Fibroblast of lung (primary cell): ENCODE measurements around the gene FAM43A. TPM values are rescaled to one million over a fixed set of nuclear protein-coding genes. Genes with fewer than 3 reads are reported as not detected.

Experiments
- DNase-seq, 2 donors: peaks; one replicate each; pipeline versions ENCODE4 v3.0.0 to v3.0.0-alpha.2; 2010; ENCODE audit warnings: low read depth in 2 of 2
- H2AFZ ChIP-seq: 2 replicates; pipeline ENCODE4 v1.5.1; 2012; ENCODE audit warnings: low read length, control low read depth, inconsistent platforms
- H3K27ac ChIP-seq: 2 replicates; pipeline ENCODE4 v1.5.1; 2011; ENCODE audit warnings: low read length, control low read depth; ENCODE audit not compliant: insufficient read depth
- H3K27me3 ChIP-seq: 2 replicates; pipeline ENCODE4 v1.5.1; 2011; ENCODE audit warnings: mild to moderate bottlenecking, low read length; ENCODE audit not compliant: control insufficient read depth, insufficient read depth
- H3K36me3 ChIP-seq: 2 replicates; pipeline ENCODE4 v1.5.1; 2011; ENCODE audit warnings: low read length; ENCODE audit not compliant: control insufficient read depth, insufficient read depth
- H3K4me1 ChIP-seq: 2 replicates; pipeline ENCODE4 v1.5.1; 2011; ENCODE audit warnings: low read length; ENCODE audit not compliant: control insufficient read depth, insufficient read depth; ENCODE audit errors: extremely low read depth
- H3K4me2 ChIP-seq: 2 replicates; pipeline ENCODE4 v1.5.1; 2011; ENCODE audit warnings: low read length, control low read depth; ENCODE audit not compliant: insufficient read depth; ENCODE audit errors: extremely low read depth
- H3K4me3 ChIP-seq, 4 experiments: fragments of 200-600 bp in 1 of 4; sonication (generic) in 1 of 4; replicated peaks in 1 of 4; 2 replicates each; pipeline ENCODE4 v1.5.1; 2011 to 2016; ENCODE audit warnings: low read length in 4 of 4, low read depth in 3 of 4, mild to moderate bottlenecking in 3 of 4, control low read depth in 2 of 4, inconsistent platforms in 1 of 4, mixed read lengths in 1 of 4; ENCODE audit not compliant: insufficient read depth in 1 of 4; ENCODE audit errors: control extremely low read depth in 1 of 4
- H3K79me2 ChIP-seq: 2 replicates; pipeline ENCODE4 v1.5.1; 2012; ENCODE audit warnings: mild to moderate bottlenecking, low read length, inconsistent platforms; ENCODE audit not compliant: control insufficient read depth, insufficient read depth
- H3K9ac ChIP-seq: 2 replicates; pipeline ENCODE4 v1.5.1; 2011; ENCODE audit warnings: mild to moderate bottlenecking, low read length, control low read depth; ENCODE audit not compliant: insufficient read depth
- H3K9me3 ChIP-seq: 2 replicates; pipeline ENCODE4 v1.5.1; 2012; ENCODE audit warnings: low read depth, low read length; ENCODE audit not compliant: control insufficient read depth, insufficient read depth
- H4K20me1 ChIP-seq: 2 replicates; pipeline ENCODE4 v1.5.1; 2011; ENCODE audit warnings: low read length; ENCODE audit not compliant: control insufficient read depth, insufficient read depth; ENCODE audit errors: extremely low read depth
- EZH2 ChIP-seq: IDR thresholded peaks from 2 replicates; pipeline ENCODE4 v1.5.1; 2012; ENCODE audit warnings: low read length, control low read depth, mild to moderate bottlenecking; ENCODE audit errors: missing control alignments
- polyA plus RNA-seq, 2 donors: library from polyadenylated mRNA; depleted of rRNA in 1 of 2; stranded (reverse) in 1 of 2; unstranded in 1 of 2; fragments of >200 nt; gene quantifications; 2 replicates each; pipeline ENCODE4 v1.2.1, GENCODE V29; 2011 to 2012; ENCODE audit warnings: missing spikeins in 1 of 2
- total RNA-seq: library from RNA; depleted of rRNA; stranded (reverse); fragments of >200 nt; gene quantifications from 2 replicates; pipeline ENCODE4 v1.2.1, GENCODE V29; 2014
- TF ChIP-seq, protein P1 (sequence below), 2 donors: IDR thresholded peaks in 1 of 2; conservative IDR thresholded peaks in 1 of 2; 1 replicate in 1 of 2; 2 replicates in 1 of 2; pipeline ENCODE4 v1.5.1; 2011 to 2012; ENCODE audit warnings: low read length in 2 of 2, control low read depth in 1 of 2, inconsistent platforms in 1 of 2, low read depth in 1 of 2, mild to moderate bottlenecking in 1 of 2

FAM43A gene
- total and polyA plus RNA-seq, 2 donors (not counting 1 experiment from before 2014, with no cell fraction given), result 3.2 to 8.8 TPM

DNA sequence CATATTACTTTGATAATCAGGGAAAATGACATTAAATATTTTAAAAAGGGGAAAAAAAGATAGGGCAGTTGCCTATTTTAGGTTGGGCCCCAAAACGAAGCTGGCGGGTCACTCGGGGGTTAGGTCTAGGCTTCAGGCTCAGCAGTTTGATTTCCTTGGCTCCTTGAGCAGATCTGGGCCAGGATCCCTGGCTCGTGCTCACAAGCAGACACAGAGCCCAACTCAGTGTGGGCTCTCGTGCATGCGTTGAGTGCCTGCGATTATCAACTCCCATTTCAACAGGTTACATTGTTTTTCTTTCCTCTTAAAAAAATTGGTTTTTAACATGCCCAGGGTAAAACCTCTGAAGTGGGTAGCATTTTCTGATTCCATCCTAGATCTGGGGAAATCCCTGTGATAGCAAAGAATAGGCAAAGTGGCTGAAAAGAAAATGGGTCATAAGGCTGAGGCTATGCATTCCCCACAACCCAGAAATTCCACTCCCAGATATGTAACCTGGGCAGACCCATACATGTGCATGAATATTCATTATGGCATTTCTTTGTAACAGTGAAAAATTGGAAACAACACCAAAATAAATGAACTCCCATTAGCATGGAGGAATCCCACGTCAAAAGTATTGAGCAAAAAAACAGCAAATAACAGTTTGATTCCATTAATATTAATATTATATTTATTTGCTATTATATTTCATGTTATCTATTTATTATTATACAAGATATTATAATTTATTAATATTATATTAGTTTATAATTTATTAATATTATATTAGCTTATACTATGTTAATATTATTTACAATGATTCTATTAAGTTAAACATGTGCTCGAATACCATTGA, 27.8 kb downstream of the FAM43A start:
- Histone ChIP-seq H3K4me3 (no peak overlapping the region), H3K27ac (no peak overlapping the region), H3K9ac (no peak overlapping the region), H3K4me1 (no peaks in the 10 kb centered on the region), H3K27me3 (no peaks in the 10 kb centered on the region), H3K79me2 (no peaks in the 10 kb centered on the region), H3K4me2 (no peak overlapping the region), H2AFZ (no peak overlapping the region), H3K9me3 (no peaks in the 10 kb centered on the region), H3K36me3 (no peaks in the 10 kb centered on the region), H4K20me1 (no peaks in the 10 kb centered on the region)
- TF ChIP-seq, protein P1, sequence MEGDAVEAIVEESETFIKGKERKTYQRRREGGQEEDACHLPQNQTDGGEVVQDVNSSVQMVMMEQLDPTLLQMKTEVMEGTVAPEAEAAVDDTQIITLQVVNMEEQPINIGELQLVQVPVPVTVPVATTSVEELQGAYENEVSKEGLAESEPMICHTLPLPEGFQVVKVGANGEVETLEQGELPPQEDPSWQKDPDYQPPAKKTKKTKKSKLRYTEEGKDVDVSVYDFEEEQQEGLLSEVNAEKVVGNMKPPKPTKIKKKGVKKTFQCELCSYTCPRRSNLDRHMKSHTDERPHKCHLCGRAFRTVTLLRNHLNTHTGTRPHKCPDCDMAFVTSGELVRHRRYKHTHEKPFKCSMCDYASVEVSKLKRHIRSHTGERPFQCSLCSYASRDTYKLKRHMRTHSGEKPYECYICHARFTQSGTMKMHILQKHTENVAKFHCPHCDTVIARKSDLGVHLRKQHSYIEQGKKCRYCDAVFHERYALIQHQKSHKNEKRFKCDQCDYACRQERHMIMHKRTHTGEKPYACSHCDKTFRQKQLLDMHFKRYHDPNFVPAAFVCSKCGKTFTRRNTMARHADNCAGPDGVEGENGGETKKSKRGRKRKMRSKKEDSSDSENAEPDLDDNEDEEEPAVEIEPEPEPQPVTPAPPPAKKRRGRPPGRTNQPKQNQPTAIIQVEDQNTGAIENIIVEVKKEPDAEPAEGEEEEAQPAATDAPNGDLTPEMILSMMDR (conservative IDR thresholded peaks at IDR 0.05 in 1 of 2, IDR thresholded peaks at IDR 0.05 in 1 of 2; ENCODE audit: low read depth in 1 of 2, low read length in 2 of 2), result no peak
- no peak for TF ChIP-seq EZH2
- no peak for DNase-seq

DNA sequence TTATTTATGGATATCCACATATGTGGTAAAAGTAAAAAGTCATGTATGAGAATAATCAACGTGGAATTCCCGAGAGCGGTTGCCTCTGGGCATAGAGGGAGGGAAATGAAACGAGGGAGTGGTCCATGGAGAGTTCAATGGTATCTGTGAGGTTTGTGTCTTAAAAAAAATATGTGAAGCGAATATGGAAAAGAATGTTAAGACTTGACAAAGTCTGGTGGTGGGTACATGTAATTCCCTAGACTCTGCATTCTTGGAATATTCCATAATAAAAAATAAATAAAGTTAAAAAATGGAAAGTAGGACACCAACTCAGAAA, 28.4 kb downstream of the FAM43A start:
- Histone ChIP-seq H2AFZ (no peak overlapping the region), H3K27ac (no peak overlapping the region), H4K20me1 (no peaks in the 10 kb centered on the region), H3K4me1 (no peaks in the 10 kb centered on the region), H3K36me3 (no peaks in the 10 kb centered on the region), H3K9ac (no peak overlapping the region), H3K9me3 (no peaks in the 10 kb centered on the region), H3K27me3 (no peaks in the 10 kb centered on the region), H3K4me2 (no peak overlapping the region), H3K79me2 (no peaks in the 10 kb centered on the region), H3K4me3 (no peak overlapping the region)
- TF ChIP-seq, protein P1 (conservative IDR thresholded peaks at IDR 0.05 in 1 of 2, IDR thresholded peaks at IDR 0.05 in 1 of 2; ENCODE audit: low read depth in 1 of 2, low read length in 2 of 2), result no peak
- no peak for TF ChIP-seq EZH2
- DNase-seq, result no peak

DNA sequence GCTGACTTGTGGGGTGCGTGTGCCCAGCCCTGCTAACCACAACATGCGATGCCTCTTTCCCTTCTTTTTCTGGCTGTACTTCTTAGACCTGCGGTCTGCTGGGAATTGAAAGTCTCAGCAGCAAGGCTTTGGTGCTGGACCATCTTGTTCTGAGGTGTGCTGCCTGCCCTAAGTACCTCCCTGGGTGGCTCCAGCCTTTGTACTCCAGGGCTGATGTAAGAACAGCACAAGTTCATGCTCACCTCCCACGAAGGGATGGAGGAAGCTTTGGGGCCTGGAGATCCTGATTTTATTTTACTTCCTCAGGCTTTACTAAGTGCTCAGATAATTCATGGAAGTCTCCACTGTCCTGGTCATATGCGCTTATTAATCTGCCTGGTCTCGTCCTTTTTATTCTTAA, 28.9 kb downstream of the FAM43A start:
- Histone ChIP-seq H3K27ac (no peak overlapping the region), H3K9me3 (no peaks in the 10 kb centered on the region), H3K4me2 (no peak overlapping the region), H3K4me1 (no peaks in the 10 kb centered on the region), H3K36me3 (no peaks in the 10 kb centered on the region), H4K20me1 (no peaks in the 10 kb centered on the region), H3K4me3 (no peak overlapping the region), H3K27me3 (no peaks in the 10 kb centered on the region), H3K79me2 (no peaks in the 10 kb centered on the region), H2AFZ (no peak overlapping the region), H3K9ac (no peak overlapping the region)
- DNase-seq, result no peak
- TF ChIP-seq EZH2, result no peak
- TF ChIP-seq, protein P1 (conservative IDR thresholded peaks at IDR 0.05 in 1 of 2, IDR thresholded peaks at IDR 0.05 in 1 of 2; ENCODE audit: low read depth in 1 of 2, low read length in 2 of 2), result no peak
